ENCODE measurements around the gene MAPT.

DNA sequence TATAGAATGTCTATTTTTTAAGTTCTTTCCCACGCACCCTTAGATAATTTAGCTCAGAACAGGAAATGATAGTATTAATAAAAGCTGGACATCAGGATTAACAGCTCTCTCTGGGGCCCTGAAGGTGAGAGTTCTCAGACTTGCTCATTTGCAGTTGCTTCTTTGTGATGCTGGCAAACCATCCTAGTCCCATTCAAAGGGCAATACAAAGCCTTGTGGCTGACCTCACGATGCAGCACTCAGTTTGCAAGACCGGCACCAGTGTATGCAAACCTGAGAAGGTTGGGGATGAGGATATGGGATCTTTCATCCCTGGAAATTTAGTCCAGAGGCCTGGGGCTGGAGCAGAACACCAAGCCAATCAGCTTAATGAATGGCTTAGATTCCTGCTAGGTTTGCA, 134.0 kb downstream of the MAPT start:
- TF ChIP-seq CTCF (IDR thresholded peaks at IDR 0.05) (no peak), POLR2A (IDR thresholded peaks at IDR 0.05) (no peak), EP300 (IDR thresholded peaks at IDR 0.05) (no peak), POLR2AphosphoS5 (IDR thresholded peaks at IDR 0.05) (no peak)
